Dedifferentiated amniotic fluid mesenchymal stem cell (primary cell): ENCODE results near the gene NUDT13.
"Not testable (repeated sequence)": the region's sequence is repeated elsewhere in the genome, so short reads cannot be mapped to it uniquely, and the experiment has no call there.

Source experiments
- DNase-seq: peaks from one replicate; pipeline ENCODE4 v3.0.0-alpha.2; 2016; ENCODE audit errors: extremely low spot score

The NUDT13 gene

GRCh38 chr10:73099141-73099540, 11.1 kb upstream of the NUDT13 start:
- no peak for DNase-seq

DNA sequence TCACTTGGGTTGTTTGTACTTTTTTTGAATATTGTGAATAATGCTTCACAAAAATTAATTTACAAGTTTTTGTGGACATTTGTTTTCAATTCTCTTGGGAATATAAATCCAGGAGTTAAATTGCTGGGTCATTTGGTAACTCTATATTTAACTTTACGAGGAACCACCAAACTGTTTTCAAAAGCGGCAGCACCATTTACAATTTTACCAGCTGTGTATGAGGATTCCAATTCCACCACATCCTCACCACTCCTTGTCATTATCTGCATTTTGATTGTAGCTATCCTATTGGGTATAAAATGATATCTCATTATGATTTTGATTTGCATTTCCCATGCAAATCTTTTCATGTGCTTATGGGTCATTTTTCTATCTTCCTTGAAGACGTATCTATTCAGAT, 4.0 kb upstream of the NUDT13 start:
- no peak for DNase-seq

DNA sequence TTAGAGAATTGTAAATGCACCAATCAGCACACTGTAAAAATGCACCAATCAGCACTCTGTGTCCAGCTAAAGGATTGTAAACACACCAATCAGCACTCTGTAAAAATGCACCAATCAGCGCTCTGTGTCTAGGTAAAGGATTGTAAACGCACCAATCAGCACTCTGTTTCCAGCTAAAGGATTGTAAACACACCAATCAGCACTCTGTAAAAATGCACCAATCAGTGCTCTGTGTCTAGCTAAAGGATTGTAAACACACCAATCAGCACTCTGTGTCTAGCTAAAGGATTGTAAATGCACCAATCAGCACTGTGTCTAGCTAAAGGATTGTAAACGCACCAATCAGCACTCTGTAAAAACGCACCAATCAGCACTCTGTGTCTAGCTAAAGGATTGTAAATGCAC, 1.0 kb upstream of the NUDT13 start:
- DNase-seq: not testable (repeated sequence)

DNA sequence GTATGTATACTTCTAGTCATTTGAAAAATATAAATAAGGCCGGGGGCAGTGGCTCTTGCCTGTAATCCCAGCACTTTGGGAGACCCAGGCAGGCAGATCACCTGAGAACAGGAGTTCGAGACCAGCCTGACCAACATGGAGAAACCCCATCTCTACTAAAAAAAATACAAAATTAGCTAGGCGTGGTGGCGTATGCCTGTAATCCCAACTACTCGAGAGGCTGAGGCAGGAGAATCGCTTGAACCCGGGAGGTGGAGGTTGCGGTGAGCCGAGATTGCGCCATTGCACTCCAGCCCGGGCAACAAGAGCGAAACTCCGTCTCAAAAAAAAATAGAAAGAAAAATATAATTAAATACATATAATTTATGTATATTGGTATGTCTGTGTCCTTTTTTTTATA, 1.8 kb downstream of the NUDT13 start:
- not testable (repeated sequence) for DNase-seq

DNA sequence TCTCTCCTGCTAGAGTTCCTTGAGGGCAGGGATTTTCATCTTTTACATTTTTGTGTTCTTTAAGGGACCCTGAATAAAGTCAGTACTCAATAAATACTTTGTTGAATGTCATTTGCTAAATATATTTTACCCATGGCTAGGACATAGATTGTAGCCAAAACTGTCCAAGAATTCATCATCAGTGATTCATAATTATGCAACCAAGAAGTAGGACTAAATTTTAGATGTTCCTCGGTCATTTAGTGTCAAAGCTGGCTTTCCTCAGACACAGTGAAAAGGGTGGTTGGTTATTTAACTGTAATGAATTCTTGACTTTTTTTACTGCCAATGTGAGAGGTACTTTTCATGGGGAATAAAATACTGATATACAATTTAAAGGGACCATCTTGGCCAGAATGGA, 3.3 kb downstream of the NUDT13 start:
- no peak for DNase-seq

DNA sequence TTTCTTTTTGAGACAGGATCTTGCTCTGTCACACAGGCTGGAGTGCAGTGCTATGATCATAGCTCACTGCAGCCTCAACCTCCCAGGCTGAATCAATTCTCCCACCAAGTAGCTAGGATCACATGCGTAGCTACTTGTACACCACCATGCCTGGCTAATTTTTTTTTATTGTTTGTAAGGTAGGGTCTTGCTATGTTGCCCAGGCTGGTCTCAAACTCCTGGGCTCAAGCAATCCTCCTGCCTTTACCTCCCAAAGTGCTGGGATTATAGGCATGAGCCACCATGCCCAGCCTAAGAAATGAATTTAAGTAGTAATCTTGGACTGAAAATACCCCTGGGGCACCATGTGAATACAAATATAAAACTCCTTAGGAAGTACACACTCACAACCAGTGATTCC, 5.8 kb downstream of the NUDT13 start:
- DNase-seq: no peak

GRCh38 chr10:73117976-73118743, 7.9 kb downstream of the NUDT13 start:
- peak; percentile 46 for DNase-seq

- DNase-seq: no peak
Observed at GRCh38 chr10:73119457-73119856, 9.2 kb downstream of the NUDT13 start.

DNA sequence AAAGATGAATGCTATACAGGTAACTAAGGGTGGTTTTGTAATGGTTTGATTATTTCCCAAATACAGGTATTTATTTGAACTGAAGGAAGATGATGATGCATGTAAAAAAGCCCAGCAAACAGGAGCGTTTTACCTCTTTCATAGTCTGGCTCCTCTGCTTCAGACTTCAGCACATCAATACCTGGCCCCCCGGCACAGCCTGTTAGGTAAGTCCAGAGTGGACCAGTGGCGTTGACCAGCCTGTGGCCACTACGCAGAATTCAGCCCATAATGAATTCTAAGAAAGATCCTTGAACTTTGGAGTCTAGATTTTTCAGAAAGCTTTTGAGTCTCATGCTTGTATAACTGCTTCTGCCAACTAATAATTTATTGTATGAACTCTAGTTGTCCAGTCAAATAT, 9.7 kb downstream of the NUDT13 start:
- no peak for DNase-seq

- DNase-seq: no peak
Observed at GRCh38 chr10:73126343-73126742, 16.1 kb downstream of the NUDT13 start.

DNA sequence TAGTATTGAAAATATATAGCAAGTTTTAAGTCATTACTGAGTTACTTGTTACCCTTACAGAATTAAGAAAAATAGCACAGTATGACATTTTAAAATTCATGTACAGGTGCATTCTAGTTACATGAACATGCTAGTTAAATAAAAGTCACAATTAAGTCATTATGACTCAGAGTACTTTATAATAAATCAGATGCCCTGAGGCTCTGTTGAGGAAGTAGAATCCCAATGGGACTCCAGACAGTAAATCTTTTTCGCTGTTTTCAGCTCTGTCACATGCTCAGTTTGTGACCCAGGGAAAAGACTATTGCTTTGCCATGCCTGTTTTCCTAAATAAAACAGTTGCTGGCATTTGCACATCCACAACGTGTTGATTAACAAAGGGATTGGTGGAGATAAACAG, 21.0 kb downstream of the NUDT13 start:
- DNase-seq: no peak

DNA sequence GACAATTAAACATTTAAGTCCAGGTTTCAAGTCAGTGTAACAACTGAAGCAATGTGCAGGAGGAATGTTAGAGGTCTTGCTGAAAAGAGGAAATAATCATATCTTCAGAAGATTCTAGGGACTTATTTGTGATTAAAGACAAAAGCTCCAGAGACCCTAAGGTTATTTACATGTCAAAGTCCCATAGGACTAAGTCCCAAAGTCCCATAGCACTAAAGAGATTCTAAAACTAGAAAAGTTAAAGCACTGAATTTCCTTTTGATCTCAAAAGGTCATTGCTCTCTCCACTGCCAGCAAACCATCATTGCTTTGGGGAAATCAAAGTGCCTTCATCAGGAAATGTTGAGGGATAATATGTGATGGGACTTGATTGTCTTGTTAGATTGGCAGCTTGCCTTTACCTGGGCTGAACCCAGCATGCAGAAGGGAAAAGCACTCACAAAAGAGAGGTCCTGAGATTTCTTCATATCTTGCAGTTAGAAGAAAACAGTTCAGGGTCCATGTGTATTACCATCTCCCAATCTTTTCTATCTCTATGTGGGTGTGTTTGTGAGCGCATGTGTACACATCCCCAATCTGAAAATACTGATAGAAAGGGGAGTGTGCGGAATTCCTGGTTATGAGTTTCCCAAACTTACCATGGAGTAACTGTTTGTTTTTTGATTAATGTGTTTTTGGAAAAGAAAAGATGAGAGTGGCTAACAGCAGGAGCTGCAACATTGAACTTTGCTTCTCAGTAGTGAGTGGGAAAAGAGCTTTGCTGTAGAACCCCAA, 21.8 kb downstream of the NUDT13 start:
- DNase-seq: no peak

GRCh38 chr10:73134727-73135126, 24.5 kb downstream of the NUDT13 start:
- DNase-seq: no peak

GRCh38 chr10:73136627-73137026, 26.4 kb downstream of the NUDT13 start:
- no peak for DNase-seq

DNA sequence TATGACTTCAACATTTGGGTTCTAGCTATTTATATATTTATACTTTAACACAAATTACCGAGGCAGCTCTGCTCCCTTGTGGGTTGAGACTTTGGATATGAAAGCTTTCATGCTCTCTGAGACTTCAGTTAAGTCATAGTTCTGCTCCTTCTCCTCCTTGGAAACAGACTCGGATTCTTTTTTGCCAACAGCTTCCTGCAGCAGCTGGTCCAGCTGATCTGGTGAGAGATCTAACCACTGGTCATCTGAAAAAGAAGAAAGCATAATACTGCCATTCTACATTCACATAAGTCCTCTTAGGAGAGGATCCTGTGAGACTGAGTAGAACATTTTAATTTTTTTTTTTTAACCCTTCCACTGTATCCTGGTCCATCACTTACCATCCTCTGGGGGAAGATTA, 29.0 kb downstream of the NUDT13 start:
- DNase-seq: no peak

DNA sequence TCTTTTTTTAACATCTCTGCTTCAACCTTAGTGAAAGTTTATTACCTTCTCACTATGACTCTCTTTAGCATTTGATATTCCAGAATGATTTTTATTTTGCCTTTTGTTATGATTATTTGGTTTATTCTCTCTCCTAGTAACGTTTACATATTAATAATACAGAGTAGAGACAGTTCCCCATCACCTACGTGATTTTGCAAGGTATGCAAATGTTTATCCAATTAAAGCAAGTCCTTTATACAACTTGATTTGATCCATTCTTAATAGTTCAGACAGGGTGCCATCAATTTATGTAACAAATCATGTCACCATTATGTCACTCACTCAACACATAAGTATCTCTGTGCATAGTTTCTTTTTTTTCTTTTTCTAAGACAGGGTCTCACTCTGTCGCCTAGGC, 31.3 kb downstream of the NUDT13 start:
- no peak for DNase-seq

DNA sequence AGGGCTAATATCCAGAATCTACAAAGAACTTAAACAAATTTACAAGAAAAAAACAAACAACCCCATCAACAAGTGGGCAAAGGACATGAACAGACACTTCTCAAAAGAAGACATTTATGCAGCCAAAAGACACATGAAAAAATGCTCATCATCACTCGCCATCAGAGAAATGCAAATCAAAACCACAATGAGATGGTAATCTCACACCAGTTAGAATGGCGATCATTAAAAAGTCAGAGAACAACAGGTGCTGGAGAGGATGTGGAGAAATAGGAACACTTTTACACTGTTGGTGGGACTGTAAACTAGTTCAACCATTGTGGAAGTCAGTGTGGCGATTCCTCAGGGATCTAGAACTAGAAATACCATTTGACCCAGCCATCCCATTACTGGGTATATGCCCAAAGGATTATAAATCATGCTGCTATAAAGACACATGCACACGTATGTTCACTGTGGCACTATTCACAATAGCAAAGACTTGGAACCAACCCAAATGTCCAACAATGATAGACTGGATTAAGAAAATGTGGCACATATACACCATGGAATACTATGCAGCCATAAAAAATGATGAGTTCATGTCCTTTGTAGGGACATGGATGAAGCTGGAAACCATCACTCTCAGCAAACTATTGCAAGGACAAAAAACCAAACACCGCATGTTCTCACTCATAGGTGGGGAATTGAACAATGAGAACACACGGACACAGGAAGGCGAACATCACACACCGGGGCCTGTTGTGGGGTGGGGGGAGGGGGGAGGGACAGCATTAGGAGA, 40.6 kb downstream of the NUDT13 start:
- DNase-seq: not testable (repeated sequence)

- no peak for DNase-seq
Observed at GRCh38 chr10:73152009-73152408, 41.8 kb downstream of the NUDT13 start.

DNA sequence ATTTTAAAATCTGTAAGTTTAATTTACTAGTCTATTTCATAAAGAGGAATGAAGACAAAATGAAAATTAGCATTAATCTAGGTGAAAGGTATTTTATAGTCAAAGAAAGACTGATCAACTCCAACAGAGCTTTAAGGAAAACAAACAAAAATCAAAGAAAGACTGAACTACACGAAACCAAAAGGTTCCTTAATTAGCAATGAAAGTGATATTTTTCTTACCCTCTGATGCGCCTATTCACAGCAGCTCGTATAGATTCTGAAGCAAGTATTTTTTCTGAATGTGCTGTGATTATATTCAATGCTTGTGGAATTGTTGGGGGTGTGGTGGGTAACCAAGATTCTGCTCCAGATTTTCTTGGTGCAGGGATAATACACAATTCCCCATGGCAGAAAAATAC, 45.8 kb downstream of the NUDT13 start:
- no peak for DNase-seq

DNA sequence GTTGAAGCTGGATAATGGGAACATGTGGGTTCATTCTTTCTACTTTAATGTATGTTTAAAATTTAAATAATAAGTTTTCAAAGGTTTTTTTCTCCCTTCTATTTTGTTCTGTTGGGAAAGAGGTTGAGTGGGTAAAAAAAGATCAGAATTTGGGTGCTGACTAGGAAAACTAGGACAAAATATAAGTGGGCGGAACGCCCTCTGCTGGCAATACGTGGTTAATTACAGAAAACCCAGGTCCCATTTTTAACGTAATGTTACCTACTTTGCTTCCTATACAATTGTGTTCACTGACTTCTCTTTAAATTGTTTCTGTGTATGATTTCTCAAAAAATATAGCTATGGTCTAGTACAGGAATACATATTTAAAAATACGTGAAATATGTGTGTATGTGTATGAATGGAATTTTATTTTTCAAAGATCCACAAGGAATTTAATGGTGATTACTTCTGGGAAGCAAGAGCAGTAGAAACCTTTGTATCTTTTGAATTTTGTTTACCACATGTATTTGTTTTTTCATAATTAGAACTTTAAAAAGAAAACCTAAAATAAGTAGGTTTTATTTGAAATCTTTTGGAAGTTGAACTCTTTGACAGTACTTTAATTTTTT, 48.9 kb downstream of the NUDT13 start:
- DNase-seq: peak; percentile 45

GRCh38 chr10:73161079-73161478, 50.8 kb downstream of the NUDT13 start:
- no peak for DNase-seq

GRCh38 chr10:73161662-73162061, 51.4 kb downstream of the NUDT13 start:
- no peak for DNase-seq
